AG09319 (cell line): ENCODE data around the gene TADA1.

Experiments
- DNase-seq: peaks from one replicate; pipeline ENCODE4 v3.0.0-alpha.2; 2010; ENCODE audit warnings: low read depth; ENCODE audit errors: extremely low read depth
- TF ChIP-seq, protein P1 (sequence below): IDR thresholded peaks from 2 replicates; pipeline ENCODE4 v1.5.1; 2011; ENCODE audit warnings: low read depth, mild to moderate bottlenecking, inconsistent platforms, low read length, moderate library complexity

Gene TADA1

DNA sequence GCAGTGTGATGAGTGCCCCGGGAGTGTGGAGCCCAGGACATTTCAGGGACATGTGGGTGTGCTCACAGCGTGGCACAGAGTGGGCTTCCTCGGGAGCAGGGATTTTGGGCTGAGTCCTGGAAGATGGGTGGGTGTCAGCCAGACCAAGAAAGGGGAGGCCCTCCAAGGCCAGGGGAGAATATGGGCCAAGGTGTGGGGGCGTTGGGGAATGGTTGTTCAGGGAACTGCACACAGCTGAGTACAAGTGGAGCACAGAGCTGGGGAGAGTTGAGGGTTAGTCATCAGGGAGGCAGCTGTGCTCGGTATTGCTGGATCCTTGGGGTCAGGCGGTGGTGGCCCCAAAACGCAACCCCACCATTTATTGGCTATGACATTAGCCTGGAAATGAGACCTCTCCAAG lies 31.3 kb downstream of the TADA1 start:
- TF ChIP-seq, protein P1, sequence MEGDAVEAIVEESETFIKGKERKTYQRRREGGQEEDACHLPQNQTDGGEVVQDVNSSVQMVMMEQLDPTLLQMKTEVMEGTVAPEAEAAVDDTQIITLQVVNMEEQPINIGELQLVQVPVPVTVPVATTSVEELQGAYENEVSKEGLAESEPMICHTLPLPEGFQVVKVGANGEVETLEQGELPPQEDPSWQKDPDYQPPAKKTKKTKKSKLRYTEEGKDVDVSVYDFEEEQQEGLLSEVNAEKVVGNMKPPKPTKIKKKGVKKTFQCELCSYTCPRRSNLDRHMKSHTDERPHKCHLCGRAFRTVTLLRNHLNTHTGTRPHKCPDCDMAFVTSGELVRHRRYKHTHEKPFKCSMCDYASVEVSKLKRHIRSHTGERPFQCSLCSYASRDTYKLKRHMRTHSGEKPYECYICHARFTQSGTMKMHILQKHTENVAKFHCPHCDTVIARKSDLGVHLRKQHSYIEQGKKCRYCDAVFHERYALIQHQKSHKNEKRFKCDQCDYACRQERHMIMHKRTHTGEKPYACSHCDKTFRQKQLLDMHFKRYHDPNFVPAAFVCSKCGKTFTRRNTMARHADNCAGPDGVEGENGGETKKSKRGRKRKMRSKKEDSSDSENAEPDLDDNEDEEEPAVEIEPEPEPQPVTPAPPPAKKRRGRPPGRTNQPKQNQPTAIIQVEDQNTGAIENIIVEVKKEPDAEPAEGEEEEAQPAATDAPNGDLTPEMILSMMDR, result no peak
- DNase-seq, result no peak

DNA sequence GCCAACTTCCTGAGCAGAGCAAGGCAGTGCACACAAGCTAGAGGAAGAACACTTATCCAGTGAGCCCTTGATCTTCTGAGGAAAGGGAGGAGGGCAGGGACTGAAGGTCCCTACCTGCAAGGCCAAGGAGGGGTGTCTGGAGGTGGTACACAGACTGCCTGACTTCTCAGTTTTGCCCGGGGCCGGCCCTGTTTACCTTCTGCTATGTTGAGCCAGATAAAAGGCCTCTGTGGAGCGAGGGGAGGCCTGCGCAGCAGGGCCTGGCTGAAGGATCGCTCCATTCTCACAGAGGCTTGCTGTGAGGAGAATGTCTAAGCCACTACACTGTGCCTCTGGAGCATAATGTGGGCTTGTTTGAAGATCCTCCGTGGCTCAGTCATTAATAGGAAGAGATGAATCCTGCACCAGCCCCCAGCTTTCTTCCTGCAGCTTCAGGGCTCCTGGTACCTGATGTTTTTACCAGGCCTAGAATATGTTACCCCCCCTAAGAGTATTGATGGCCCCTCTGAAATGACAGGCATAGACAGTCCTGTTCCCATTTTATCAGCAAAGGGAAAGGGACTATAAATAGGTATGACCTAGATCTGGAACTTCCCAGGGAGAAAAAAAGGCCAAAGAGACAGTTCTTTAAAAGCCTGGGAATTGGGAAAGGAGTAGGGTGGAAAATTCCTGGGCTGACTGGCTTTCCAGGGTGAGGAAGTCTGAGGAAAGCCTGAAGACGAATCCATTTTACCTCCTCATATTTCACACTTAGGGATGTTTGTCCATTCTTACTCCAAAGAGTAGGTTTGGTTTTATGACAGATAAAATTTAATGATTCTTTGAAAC lies 32.1 kb downstream of the TADA1 start:
- TF ChIP-seq, protein P1, result no peak
- DNase-seq, result no peak

GRCh38 chr1:166843322-166843721 lies 32.7 kb downstream of the TADA1 start:
- TF ChIP-seq, protein P1, result no peak
- DNase-seq, result no peak

DNA sequence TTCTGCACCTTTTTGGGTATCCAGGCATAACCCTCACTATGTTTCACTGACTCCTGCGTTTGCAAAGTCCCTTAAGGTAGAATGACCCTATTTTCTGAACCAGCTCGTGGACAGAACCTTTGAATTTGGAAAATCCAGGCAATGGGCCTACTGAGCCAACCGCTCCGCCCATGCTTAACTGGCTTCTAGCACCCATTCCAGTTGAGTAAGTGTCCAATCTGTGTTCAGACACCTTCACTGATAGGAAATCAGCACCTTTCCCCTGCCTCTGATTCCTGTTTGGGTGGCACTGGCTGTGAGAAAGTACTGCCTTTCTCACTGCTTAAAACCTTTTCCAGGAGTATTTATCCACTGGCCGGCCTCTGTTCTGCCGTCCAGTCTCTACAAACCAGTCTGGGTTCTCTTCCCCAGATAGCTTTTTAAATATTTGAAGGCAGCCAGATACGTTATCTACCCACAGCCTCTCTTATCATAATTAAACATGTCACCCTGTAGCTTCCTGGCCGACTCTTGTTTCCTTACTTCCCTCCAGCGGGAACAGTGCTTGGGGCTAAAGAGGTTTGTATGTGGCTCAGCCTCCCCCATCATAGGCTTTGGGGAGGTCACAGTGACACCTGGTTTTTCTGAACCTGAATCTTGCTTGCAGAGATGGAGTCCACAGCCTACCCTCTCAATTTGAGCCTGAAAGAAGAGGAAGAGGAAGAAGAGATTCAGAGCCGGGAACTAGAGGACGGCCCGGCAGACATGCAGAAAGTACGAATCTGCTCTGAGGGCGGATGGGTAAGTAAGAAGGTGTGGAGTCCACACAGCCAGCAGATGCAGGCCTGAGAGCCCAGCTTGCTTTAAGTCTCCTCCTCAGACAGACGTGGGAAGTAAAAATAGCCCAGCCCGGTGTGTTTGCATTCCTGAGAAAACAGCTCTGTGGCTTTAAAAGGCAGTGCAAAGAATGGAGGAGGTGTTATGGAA lies 35.5 kb downstream of the TADA1 start:
- no peak for DNase-seq
- TF ChIP-seq, protein P1, result no peak

DNA sequence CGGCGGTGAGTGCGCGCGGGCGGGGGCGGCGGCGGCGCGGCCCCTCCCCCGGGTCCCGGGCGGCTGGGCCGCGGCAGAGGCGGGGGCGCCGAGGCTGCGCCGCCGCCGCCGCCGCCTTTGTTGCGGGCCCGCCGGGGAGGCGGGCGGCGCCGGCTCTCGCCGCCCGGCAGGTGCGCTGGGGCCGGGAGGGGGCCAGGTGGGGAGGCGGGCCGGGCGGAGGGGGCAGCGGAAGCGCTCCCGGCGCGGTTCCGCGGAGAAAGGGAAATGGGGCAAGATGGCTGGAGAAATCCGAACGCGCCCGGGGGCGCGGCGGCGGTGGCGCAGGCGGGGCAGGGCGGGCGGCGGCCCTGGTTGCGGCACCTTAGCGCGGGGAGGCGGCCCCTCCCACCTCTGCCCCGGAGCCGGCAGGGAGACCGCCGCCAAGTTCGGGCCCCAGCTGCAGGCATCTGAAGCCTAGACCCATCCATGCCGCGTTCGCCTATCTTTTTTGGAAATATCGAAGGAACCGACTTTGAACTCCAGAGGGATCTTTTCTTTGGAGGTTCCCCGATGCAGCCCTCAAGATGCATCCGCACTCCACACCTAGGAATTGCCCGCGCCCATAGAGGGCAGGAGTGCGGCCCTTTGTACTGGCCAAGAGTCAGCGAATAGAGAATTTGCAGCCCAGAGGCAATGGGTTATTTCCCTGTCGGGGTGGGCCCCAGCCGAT lies 36.3 kb downstream of the TADA1 start:
- no peak for DNase-seq
- TF ChIP-seq, protein P1, result peak; percentile 16

DNA sequence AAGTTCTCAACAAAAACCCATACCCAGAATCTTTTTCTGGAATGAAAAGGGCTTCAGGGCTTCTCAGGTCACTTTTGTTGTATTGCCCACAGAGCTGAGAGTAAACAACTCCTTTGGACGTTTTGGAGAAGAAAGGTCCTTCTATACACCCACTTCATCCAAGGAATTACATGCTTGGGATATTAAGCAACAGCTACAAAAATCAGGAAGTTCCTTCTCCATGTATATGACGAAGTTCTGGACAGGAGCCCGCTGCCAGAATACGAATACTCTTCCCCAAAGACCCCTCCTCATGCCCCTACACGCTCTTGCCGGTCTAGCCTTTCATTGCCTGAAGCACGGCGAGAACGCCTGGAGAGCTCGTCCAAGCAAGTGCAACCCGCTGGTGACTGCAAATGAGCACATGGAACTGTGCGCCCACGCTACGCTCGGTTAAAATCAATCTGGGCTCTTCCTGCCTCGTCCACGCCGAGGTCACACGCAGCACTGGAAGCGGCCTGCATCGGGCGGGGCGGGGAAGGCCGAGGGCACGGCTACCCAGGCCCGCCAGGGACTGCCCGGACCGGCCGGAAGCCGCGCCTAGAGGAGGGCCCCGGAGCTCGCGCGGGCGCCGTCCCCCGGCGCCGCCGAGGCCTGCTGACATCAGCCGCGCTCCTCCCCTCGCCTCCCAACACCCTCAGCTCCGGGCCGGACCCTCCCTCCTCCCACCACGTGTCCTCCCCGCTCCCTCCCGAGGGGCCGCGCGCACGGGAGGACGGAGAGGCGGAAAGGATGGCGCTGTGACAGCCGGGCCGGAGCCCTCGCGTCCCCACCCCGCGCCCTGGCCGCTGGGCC lies 37.1 kb downstream of the TADA1 start, which contains the start of gene POGK:
TSS of gene POGK (plus strand) at position 710 of the 834 bp plus-strand sequence. CDS start 1,482 bp downstream, outside the sequence.
- TF ChIP-seq, protein P1, result no peak

More for the DNA sequence above, 37.1 kb downstream of the TADA1 start, which contains the start of gene POGK:
- DNase-seq, result peak; percentile 79
